Heart left ventricle (tissue), 13 donors: Measurements from ENCODE around the gene PCGF2.

ENCODE experiments used
- POLR2A ChIP-seq, 2 donors: fragments of 450-650 bp; IDR thresholded peaks; one replicate each; pipeline ENCODE4 v1.6.1; 2017; ENCODE audit warnings: antibody characterized with exemption in 2 of 2, mild to moderate bottlenecking in 2 of 2, moderate library complexity in 2 of 2
- TF ChIP-seq, protein P1 (sequence below), 12 donors: fragments of 200-600 bp; sonication (generic) in 4 of 12; IDR thresholded peaks; one replicate each; pipeline versions ENCODE4 v1.5.0 to v1.8.0; 2018 to 2022; ENCODE audit warnings: antibody characterized with exemption in 12 of 12, mild to moderate bottlenecking in 5 of 12
- donor health status: ischemic (EF 13 %, LVEDD 7.1; RV severe dilation, severe dysfunction).
- donor health status: DM: no; HTN: yes; CAD: no.
- donor health status: DM: no; HTN: no; CAD: no.
- donor health status: ischemic (EF 25% LVEDD 6.9; RV normal size, moderate dysfunction).
- donor health status: ischemic (EF 25% LVEDD 5.7; RV mildly dilated, moderate dysfunction).
- donor health status: ischemic (EF 35%, LVEDD 5.7; RV mildly dilated, moderate dysfunction).
- donor health status: nonischemic (EF 11% LVEDD 7.7; RV severe dilation, severe dysfunction).
- donor health status: DM: yes; HTN: yes; CAD: no.
- donor health status: PGD.
- donor health status: ischemic (EF 29% LVEDD 5.4; RV normal size, mild dysfunction).
- donor health status: nonischemic (EF 23%, LVEDD 6.1; RV moderate dilation, normal function).

DNA sequence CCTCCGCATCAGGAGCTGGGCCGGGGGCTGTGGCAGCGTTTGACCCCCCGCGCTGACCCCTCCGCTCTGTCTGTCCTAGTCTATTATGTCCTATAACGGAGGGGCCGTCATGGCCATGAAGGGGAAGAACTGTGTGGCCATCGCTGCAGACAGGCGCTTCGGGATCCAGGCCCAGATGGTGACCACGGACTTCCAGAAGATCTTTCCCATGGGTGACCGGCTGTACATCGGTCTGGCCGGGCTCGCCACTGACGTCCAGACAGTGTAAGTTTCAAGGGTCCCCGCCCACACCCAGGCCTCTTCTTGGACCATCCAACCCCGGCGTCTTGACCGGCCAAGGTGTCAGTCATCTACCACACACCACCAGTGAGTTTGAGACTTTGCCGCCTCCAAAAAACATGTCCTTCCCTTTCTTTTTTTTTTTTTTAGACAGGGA, 5.0 kb upstream of the PCGF2 start:
- TF ChIP-seq, protein P1, sequence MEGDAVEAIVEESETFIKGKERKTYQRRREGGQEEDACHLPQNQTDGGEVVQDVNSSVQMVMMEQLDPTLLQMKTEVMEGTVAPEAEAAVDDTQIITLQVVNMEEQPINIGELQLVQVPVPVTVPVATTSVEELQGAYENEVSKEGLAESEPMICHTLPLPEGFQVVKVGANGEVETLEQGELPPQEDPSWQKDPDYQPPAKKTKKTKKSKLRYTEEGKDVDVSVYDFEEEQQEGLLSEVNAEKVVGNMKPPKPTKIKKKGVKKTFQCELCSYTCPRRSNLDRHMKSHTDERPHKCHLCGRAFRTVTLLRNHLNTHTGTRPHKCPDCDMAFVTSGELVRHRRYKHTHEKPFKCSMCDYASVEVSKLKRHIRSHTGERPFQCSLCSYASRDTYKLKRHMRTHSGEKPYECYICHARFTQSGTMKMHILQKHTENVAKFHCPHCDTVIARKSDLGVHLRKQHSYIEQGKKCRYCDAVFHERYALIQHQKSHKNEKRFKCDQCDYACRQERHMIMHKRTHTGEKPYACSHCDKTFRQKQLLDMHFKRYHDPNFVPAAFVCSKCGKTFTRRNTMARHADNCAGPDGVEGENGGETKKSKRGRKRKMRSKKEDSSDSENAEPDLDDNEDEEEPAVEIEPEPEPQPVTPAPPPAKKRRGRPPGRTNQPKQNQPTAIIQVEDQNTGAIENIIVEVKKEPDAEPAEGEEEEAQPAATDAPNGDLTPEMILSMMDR (IDR thresholded peaks at IDR 0.05): no peak
- no peak for TF ChIP-seq POLR2A (IDR thresholded peaks at IDR 0.05)
